MM.1S (cell line): Measurements from ENCODE around the gene IGLON5.

Experiments used
- DNase-seq: peaks from one replicate; pipeline ENCODE4 v3.0.0-alpha.2; 2015
- H2AFZ ChIP-seq: fragments of 300-600 bp; sonication (generic); 2 replicates; pipeline ENCODE4 v1.6.0; 2016; ENCODE audit warnings: antibody characterized with exemption, low read length
- H3F3A ChIP-seq: fragments of 300-600 bp; sonication (generic); 2 replicates; pipeline ENCODE4 v1.6.1; 2016; ENCODE audit warnings: mild to moderate bottlenecking, antibody characterized with exemption, low read length, moderate library complexity, mixed read lengths; ENCODE audit not compliant: insufficient read depth
- H3K27ac ChIP-seq: fragments of 300-600 bp; sonication (generic); 2 replicates; pipeline ENCODE4 v1.5.1; 2016; ENCODE audit warnings: mild to moderate bottlenecking, low read length
- H3K27me3 ChIP-seq: fragments of 300-600 bp; sonication (generic); replicated peaks from 2 replicates; pipeline ENCODE4 v1.6.0; 2016; ENCODE audit warnings: low read length; ENCODE audit not compliant: insufficient read depth
- H3K36me3 ChIP-seq: fragments of 300-600 bp; sonication (generic); replicated peaks from 2 replicates; pipeline ENCODE4 v1.6.1; 2016; ENCODE audit warnings: mild to moderate bottlenecking, low read length, mixed read lengths; ENCODE audit not compliant: insufficient read depth
- H3K4me1 ChIP-seq: fragments of 300-600 bp; sonication (generic); 2 replicates; pipeline ENCODE4 v1.6.1; 2016; ENCODE audit warnings: low read length, mixed read lengths
- H3K4me2 ChIP-seq: fragments of 300-600 bp; sonication (generic); 2 replicates; pipeline ENCODE4 v1.6.0; 2016; ENCODE audit warnings: low read depth, low read length
- H3K4me3 ChIP-seq: fragments of 300-600 bp; sonication (generic); 2 replicates; pipeline ENCODE4 v1.5.1; 2016; ENCODE audit warnings: low read length, mixed read lengths
- H3K79me2 ChIP-seq: fragments of 300-600 bp; sonication (generic); 2 replicates; pipeline ENCODE4 v1.6.1; 2016; ENCODE audit warnings: mixed run types, low read length, mixed read lengths
- H3K9ac ChIP-seq: fragments of 300-600 bp; sonication (generic); 2 replicates; pipeline ENCODE4 v1.6.1; 2016; ENCODE audit warnings: low read length, mixed read lengths
- H3K9me2 ChIP-seq: fragments of 300-600 bp; sonication (generic); replicated peaks from 2 replicates; pipeline ENCODE4 v1.6.1; 2016; ENCODE audit warnings: mild to moderate bottlenecking, low read length, mixed read lengths; ENCODE audit not compliant: insufficient read depth
- H3K9me3 ChIP-seq: fragments of 300-600 bp; sonication (generic); replicated peaks from 2 replicates; pipeline ENCODE4 v1.6.1; 2016; ENCODE audit warnings: mild to moderate bottlenecking, low read length, mixed read lengths; ENCODE audit not compliant: insufficient read depth
- H4K20me1 ChIP-seq: fragments of 300-600 bp; sonication (generic); 2 replicates; pipeline ENCODE4 v1.6.1; 2016; ENCODE audit warnings: mild to moderate bottlenecking, low read length, moderate library complexity, mixed read lengths; ENCODE audit not compliant: insufficient read depth
- CTCF ChIP-seq: fragments of 300-600 bp; sonication (generic); IDR thresholded peaks from 2 replicates; pipeline ENCODE4 v1.5.1; 2016; ENCODE audit warnings: antibody characterized with exemption, low read length, mixed read lengths
- EZH2 ChIP-seq: fragments of 300-600 bp; sonication (generic); optimal IDR thresholded peaks from 2 replicates; pipeline ENCODE3; 2017; ENCODE audit warnings: low read depth, mild to moderate bottlenecking, antibody characterized with exemption, low read length, mixed read lengths
- EZH2phosphoT487 ChIP-seq: fragments of 300-600 bp; sonication (generic); IDR thresholded peaks from 2 replicates; pipeline ENCODE4 v1.6.1; 2018; ENCODE audit warnings: antibody characterized with exemption, low read length

IGLON5 gene

DNA sequence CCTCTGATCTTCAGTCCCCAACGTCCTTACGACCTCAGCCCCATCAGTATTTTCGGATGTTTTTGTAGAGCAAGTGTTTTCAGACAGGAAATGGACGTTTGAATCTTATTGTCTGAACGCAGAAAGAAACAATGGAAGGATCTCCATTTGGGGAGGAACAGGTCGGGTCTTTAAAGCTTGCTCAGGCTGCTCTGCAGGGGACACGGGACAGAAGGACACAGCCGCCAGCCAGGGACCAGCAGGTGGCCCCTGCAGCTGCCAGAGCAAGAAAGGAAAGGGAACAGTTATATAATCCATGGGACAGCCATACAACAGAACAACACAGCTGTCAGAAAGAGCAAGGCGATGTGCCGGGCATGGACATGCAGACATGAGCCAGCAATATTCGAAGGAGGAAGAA lies 18.5 kb upstream of the IGLON5 start:
- H3K4me2 ChIP-seq: no peak overlapping the region
- TF ChIP-seq EZH2 (no peak), CTCF (no peak), EZH2phosphoT487 (no peak)
- H3K27me3 ChIP-seq: no peaks in the 10 kb centered on the region
- no peaks in the 10 kb centered on the region for H3K36me3 ChIP-seq
- H4K20me1 ChIP-seq: no peaks in the 10 kb centered on the region
- H3K9me2 ChIP-seq: no peaks in the 10 kb centered on the region
- H3K9ac ChIP-seq: no peak overlapping the region
- no peaks in the 10 kb centered on the region for H3F3A ChIP-seq
- H3K79me2 ChIP-seq: no peaks in the 10 kb centered on the region
- H3K4me3 ChIP-seq: no peak overlapping the region
- H2AFZ ChIP-seq: no peak overlapping the region
- DNase-seq: no peak
- no peaks in the 10 kb centered on the region for H3K4me1 ChIP-seq
- no peaks in the 10 kb centered on the region for H3K9me3 ChIP-seq
- H3K27ac ChIP-seq: no peak overlapping the region

DNA sequence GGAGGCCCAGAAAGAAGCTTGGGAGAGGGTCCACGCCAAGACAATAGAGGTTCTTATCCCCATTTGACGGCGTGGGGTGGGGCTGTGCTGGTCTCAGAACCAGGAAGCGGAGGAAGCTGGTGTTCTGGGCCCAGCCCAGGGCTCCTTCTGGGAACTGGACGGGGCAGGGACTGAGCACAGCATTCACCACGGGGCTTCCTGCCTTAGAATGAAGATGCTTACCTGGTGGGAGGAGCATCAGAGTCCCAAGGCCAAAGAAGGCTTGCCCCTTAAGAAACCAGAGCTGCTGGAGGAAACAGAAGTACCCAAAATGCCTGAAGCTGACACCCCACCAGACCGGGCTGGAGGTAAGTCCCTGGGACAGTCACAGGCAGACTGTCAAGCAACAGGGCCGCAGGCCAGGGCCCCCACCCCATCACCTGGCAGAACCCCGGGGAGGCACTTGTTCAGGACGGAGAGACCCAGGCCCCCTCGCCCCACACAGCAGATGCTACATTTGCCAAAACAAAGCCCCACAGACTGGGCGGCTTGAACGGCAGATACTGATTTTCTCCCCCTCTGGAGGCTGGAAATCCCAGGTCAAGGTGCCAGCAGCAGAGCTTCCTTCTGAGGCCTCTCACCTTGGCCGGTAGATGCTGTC lies 17.8 kb upstream of the IGLON5 start:
- Histone ChIP-seq H3K9me3 (no peaks in the 10 kb centered on the region), H3K4me1 (no peaks in the 10 kb centered on the region), H3K27ac (no peak overlapping the region)

DNA sequence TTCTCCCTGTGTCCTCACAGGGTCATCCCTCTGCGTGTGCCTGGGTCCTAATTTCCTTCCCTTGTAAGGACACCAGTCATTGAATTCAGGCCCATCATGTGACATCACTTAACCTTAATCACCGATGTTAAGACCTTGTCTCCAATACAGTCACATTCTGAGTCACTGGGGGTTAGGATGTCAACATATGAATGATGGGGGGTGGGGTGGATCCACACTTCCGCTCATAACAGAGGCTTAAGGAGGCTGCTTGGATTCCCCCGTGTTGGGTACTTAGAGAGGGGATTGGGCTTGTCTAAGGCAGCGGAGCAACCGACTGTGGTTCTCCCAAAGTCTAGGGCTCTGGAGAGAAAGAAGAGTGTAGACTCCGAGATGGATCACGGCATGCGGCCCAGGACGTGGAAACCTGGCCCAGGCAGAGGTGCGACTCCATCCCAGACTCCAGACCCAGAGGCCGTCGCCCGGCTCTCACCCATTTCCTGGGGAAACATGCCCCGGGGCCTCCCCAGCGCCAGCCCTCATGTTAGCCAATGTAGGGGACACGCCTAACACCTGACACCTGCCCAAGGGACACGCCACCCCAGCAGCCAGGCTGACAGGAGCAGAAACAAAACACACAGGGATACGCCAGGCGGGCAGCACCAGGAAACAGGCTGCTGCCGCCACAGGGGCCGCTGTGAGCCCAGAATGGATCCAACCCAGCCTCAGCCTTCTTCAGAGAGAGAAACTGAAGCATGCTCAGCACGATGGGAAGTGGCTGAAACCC lies 17.1 kb upstream of the IGLON5 start:
- Histone ChIP-seq H3K4me3 (no peak overlapping the region), H3K9me3 (no peaks in the 10 kb centered on the region), H2AFZ (no peak overlapping the region), H3K79me2 (no peaks in the 10 kb centered on the region), H3K9me2 (no peaks in the 10 kb centered on the region), H3K9ac (no peak overlapping the region), H3K4me1 (no peaks in the 10 kb centered on the region), H3K27ac (no peak overlapping the region), H3K36me3 (no peaks in the 10 kb centered on the region), H3K27me3 (no peaks in the 10 kb centered on the region), H4K20me1 (no peaks in the 10 kb centered on the region), H3K4me2 (no peak overlapping the region), H3F3A (no peaks in the 10 kb centered on the region)
- DNase-seq: no peak
- TF ChIP-seq EZH2 (no peak), CTCF (no peak), EZH2phosphoT487 (no peak)

More for the DNA sequence above, 17.8 kb upstream of the IGLON5 start:
- Histone ChIP-seq H3K79me2 (no peaks in the 10 kb centered on the region), H3K4me3 (no peak overlapping the region), H3K36me3 (no peaks in the 10 kb centered on the region), H3K9me2 (no peaks in the 10 kb centered on the region), H4K20me1 (no peaks in the 10 kb centered on the region), H3F3A (no peaks in the 10 kb centered on the region), H3K4me2 (no peak overlapping the region), H3K27me3 (no peaks in the 10 kb centered on the region), H3K9ac (no peak overlapping the region), H2AFZ (no peak overlapping the region)
- DNase-seq: no peak
- TF ChIP-seq CTCF: no peak
- TF ChIP-seq EZH2phosphoT487: no peak
